Colonic mucosa (tissue), 4 donors: Measurements from ENCODE around the gene MFAP3. TPM values are rescaled to one million over a fixed set of nuclear protein-coding genes. Genes with fewer than 3 reads are reported as not detected.
"Not testable (repeated sequence)": the region's sequence is repeated elsewhere in the genome, so short reads cannot be mapped to it uniquely, and the experiment has no call there.

ENCODE experiments used
- DNase-seq: peaks from one replicate; pipeline ENCODE4 v3.0.0-alpha.2; 2020
- H3K27ac ChIP-seq: fragments of 200-600 bp; one replicate; pipeline ENCODE4 v1.8.0; 2021
- H3K27me3 ChIP-seq: fragments of 200-600 bp; one replicate; pipeline ENCODE4 v1.8.0; 2021
- H3K36me3 ChIP-seq: fragments of 200-600 bp; one replicate; pipeline ENCODE4 v1.8.0; 2021
- H3K4me1 ChIP-seq: fragments of 200-600 bp; one replicate; pipeline ENCODE4 v1.8.0; 2021; ENCODE audit warnings: mild to moderate bottlenecking
- H3K4me3 ChIP-seq: fragments of 200-600 bp; one replicate; pipeline ENCODE4 v1.8.0; 2021
- H3K9ac ChIP-seq, 2 donors: one replicate each; pipeline ENCODE4 v1.7.0; 2013; ENCODE audit warnings: control low read depth in 2 of 2, low read depth in 2 of 2, low read length in 2 of 2
- H3K9me3 ChIP-seq: fragments of 200-600 bp; one replicate; pipeline ENCODE4 v1.8.0; 2021
- CTCF ChIP-seq: fragments of 200-600 bp; IDR thresholded peaks from one replicate; pipeline ENCODE4 v1.8.0; 2022; ENCODE audit warnings: antibody characterized with exemption, mild to moderate bottlenecking
- intact Hi-C: fragments of 100-400 bp; cut with DNase I; formaldehyde crosslinking; loops from one replicate; pipeline ENCODE4 v1.14.1; 2022
- total RNA-seq, 2 donors: library from RNA; stranded (reverse); fragmentation: NEBNext Ultra II Directional in 1 of 2; extraction: Animal tissue kit (Norgen Biotek cat#: 25700) in 1 of 2; gene quantifications; one replicate each; pipeline ENCODE4 v1.2.1, GENCODE V29; 2021
- donor health status: healthy.
- donor health status: DM: no; HTN: no; CAD: no.
- donor health status: DM: no; HTN: no; CAD: no.

Gene MFAP3
- total RNA-seq, 2 donors from 2014 or later = 20.0 to 32.4 TPM

DNA sequence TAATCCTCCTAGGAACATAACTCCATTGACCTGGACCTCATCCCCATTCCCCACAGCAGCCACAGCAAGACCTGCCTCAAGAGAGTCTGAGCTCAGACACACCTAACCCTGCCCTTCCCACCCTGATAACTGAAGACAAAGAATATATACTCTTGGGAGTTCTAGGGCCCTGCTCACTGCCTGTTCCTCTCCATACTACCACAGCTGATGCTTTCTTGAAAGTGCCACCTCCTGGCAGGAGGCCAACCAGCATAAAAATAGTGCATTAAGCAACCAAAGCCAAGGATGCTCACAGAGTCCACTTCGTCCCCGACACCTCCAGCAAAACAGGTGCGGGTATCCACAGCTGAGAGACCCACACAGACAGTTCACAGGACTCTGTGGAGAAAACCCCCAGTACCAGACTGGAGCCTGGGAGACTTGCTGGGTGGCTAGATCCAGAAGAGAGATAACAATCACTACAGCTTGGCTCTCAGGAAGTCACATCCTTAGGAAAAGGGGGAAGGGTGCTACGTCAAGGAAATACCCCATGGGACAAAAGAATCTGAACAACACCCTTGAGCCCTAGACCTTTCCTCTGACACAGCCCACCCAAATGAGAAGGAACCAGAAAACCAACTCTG is 23.6 kb upstream of the MFAP3 start:
- no peaks in the 10 kb centered on the region for H3K4me1 ChIP-seq
- no peak overlapping the region for H3K4me3 ChIP-seq
- no peak overlapping the region for H3K9ac ChIP-seq
- no peaks in the 10 kb centered on the region for H3K36me3 ChIP-seq
- no peaks in the 10 kb centered on the region for H3K9me3 ChIP-seq
- intact Hi-C loops = no loop called here
- no peak for DNase-seq
- H3K27me3 ChIP-seq = no peaks in the 10 kb centered on the region
- H3K27ac ChIP-seq = no peak overlapping the region
- no peak for TF ChIP-seq CTCF

- H3K4me3 ChIP-seq, H3K27ac ChIP-seq, H3K36me3 ChIP-seq, H3K9ac ChIP-seq, H3K9me3 ChIP-seq, DNase-seq, intact Hi-C loops, H3K4me1 ChIP-seq, H3K27me3 ChIP-seq: not testable (repeated sequence)
Observed at GRCh38 chr5:154018919-154019318, 19.8 kb upstream of the MFAP3 start.

DNA sequence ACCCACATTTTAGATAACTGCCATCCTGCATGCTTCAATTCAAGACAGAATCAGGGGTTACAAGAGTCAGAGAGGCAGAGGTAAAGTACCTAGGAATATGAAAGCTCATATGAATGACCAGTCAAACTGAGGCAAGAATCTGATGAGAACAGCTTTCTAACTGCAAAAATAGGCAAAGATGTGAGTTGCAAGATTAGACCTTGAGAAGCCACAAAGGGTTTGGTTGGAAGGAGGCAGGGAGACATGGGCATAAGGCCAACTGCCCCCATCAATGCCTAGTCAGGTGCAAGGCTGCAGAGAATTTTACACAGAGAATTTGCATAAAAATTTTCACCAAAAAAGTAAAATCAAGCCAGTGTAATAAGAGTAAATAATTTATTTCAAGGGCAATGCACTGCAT is 12.8 kb upstream of the MFAP3 start:
- no peak overlapping the region for H3K27ac ChIP-seq
- DNase-seq = no peak
- no peaks in the 10 kb centered on the region for H3K4me1 ChIP-seq
- H3K36me3 ChIP-seq = no peaks in the 10 kb centered on the region
- no peak overlapping the region for H3K9ac ChIP-seq
- no peak for TF ChIP-seq CTCF
- H3K4me3 ChIP-seq = no peak overlapping the region
- intact Hi-C loops = no loop called here
- H3K27me3 ChIP-seq = no peaks in the 10 kb centered on the region
- H3K9me3 ChIP-seq = no peaks in the 10 kb centered on the region

DNA sequence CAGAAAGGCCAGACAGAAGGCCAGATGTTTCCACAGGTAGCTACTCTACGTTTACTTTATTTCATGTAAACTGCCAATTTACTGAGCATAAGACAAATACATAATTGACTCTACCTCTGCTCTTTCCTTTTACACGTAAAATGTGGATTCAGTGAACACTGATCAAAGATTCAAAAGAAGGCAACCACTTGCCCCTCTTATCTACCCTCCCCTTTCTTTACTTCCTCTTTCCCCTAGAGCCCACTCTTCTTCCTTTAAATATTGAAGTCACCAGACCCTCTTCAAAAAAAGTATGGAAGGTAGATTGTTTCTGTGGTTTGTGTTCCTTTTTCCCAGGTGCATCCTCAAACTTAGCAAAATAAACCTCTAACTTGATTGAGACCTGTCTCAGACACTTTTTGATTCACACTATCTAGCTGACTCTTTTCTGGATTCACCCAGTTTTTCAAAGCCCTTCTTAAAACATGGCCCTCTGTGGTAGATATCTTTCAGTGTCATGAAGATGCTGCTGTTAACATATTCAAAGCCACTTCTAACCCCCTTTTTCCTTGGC is 6.8 kb upstream of the MFAP3 start:
- intact Hi-C loops = no loop called here
- Histone ChIP-seq H3K27me3 (no peaks in the 10 kb centered on the region), H3K9ac (no peak overlapping the region), H3K36me3 (no peaks in the 10 kb centered on the region), H3K27ac (no peak overlapping the region), H3K4me1 (no peaks in the 10 kb centered on the region), H3K9me3 (no peaks in the 10 kb centered on the region), H3K4me3 (no peak overlapping the region)
- no peak for TF ChIP-seq CTCF
- DNase-seq = no peak

GRCh38 chr5:154034944-154035343 is 3.8 kb upstream of the MFAP3 start:
- Histone ChIP-seq H3K4me1 (no peaks in the 10 kb centered on the region), H3K27ac (no peak overlapping the region), H3K9ac (no peak overlapping the region), H3K36me3 (no peaks in the 10 kb centered on the region), H3K9me3 (no peaks in the 10 kb centered on the region), H3K4me3 (no peak overlapping the region), H3K27me3 (no peaks in the 10 kb centered on the region)
- DNase-seq = no peak
- no peak for TF ChIP-seq CTCF
- intact Hi-C loops = no loop called here

DNA sequence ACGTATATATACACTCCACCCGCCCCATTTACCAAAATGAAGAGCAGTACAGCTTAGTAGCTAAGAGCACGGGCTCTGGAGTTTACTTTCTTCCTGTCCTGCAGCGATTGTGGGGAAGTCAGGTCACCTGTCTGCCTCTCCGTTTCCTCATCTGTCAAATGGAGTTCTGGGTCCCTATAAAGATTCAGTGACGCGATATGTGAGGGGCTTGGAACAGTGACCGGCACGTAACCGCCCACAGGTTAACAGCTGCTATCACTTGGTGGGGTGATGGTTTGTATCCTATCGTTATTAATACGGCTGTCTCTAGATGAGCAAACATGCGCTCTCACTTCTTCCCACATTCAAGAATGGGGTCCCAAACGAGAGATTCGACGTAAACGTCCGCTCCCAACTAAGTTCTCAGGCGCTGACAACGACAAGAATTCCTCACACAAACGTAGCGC is 483 bp upstream of the MFAP3 start:
- Histone ChIP-seq H3K4me1 (no peaks in the 10 kb centered on the region), H3K9ac (peak overlapping the region; percentile 80 to 86), H3K27ac (peak overlapping the region; percentile 94), H3K27me3 (no peaks in the 10 kb centered on the region), H3K36me3 (no peaks in the 10 kb centered on the region), H3K9me3 (no peaks in the 10 kb centered on the region), H3K4me3 (peak overlapping the region; percentile 68)
- peak; percentile 61 for DNase-seq
- TF ChIP-seq CTCF = no peak
- intact Hi-C loops = no loop called here
